T47D (cell line): ENCODE data around the gene ZYG11A.

Experiments used
- DNase-seq, 2 experiments: peaks; one replicate each; pipeline versions ENCODE4 v3.0.0 to v3.0.0-alpha.2; 2011 to 2012; ENCODE audit warnings: low read depth in 1 of 2, low spot score in 1 of 2
- JUND ChIP-seq: IDR thresholded peaks from 2 replicates; pipeline ENCODE4 v1.6.1; 2012; ENCODE audit warnings: low read depth
- in situ Hi-C: cut with HindIII; loops from 2 replicates; pipeline ENCODE4 v1.10.0; 2016; ENCODE audit warnings: low sequenced_read_pairs, low pct_unique_long_range_greater_than_20kb

Gene ZYG11A

GRCh38 chr1:52915211-52915854, 72.8 kb downstream of the ZYG11A start:
- in situ Hi-C loops, result no loop called here
- TF ChIP-seq JUND, result no peak
- DNase-seq, result no peak

- in situ Hi-C loops, result no loop called here
- no peak for TF ChIP-seq JUND
- no peak for DNase-seq
These were observed 73.3 kb downstream of the ZYG11A start for GRCh38 chr1:52915855-52916220.

- no peak for TF ChIP-seq JUND
- in situ Hi-C loops, result no loop called here
- no peak for DNase-seq
These were observed 73.8 kb downstream of the ZYG11A start for GRCh38 chr1:52916241-52916975.

- no peak for DNase-seq
- in situ Hi-C loops, result no loop called here
- TF ChIP-seq JUND, result no peak
These were observed 74.6 kb downstream of the ZYG11A start for GRCh38 chr1:52917156-52917555.

GRCh38 chr1:52917581-52917980, 75.0 kb downstream of the ZYG11A start:
- no peak for TF ChIP-seq JUND
- in situ Hi-C loops, result no loop called here
- DNase-seq, result no peak

GRCh38 chr1:52918201-52918600, 75.6 kb downstream of the ZYG11A start:
- TF ChIP-seq JUND, result no peak
- DNase-seq, result no peak
- in situ Hi-C loops, result no loop called here

GRCh38 chr1:52919051-52919722, 76.6 kb downstream of the ZYG11A start:
- no peak for TF ChIP-seq JUND
- no peak for DNase-seq
- in situ Hi-C loops, result no loop called here

- DNase-seq, result no peak
- no peak for TF ChIP-seq JUND
- in situ Hi-C loops, result no loop called here
These were observed 77.3 kb downstream of the ZYG11A start for GRCh38 chr1:52919723-52920483.

GRCh38 chr1:52920791-52921291, 78.3 kb downstream of the ZYG11A start:
- TF ChIP-seq JUND, result no peak
- no peak for DNase-seq
- in situ Hi-C loops, result no loop called here

- in situ Hi-C loops, result no loop called here
These were observed 83.0 kb downstream of the ZYG11A start for GRCh38 chr1:52925571-52926005.

GRCh38 chr1:52926864-52927211, 84.3 kb downstream of the ZYG11A start:
- no peak for DNase-seq
- TF ChIP-seq JUND, result no peak
- in situ Hi-C loops, result no loop called here

More at GRCh38 chr1:52925571-52926005, 83.0 kb downstream of the ZYG11A start:
- DNase-seq, result no peak
- TF ChIP-seq JUND, result no peak

- peak; percentile 56 to 74 for DNase-seq
- in situ Hi-C loops, result no loop called here
- no peak for TF ChIP-seq JUND
These were observed 84.9 kb downstream of the ZYG11A start, which contains the start of gene SCP2 for GRCh38 chr1:52927212-52928014. Gene SCP2 (plus strand): TSS chr1:52927276. CDS start chr1:52927397, 121 bp downstream.
